ENCODE data around the gene FIS1. TPM values are rescaled to one million over a fixed set of nuclear protein-coding genes. Genes with fewer than 3 reads are reported as not detected.
A peak's percentile ranks its signal among the peaks of the same experiment; 100 is the strongest.
"Not testable (repeated sequence)": the region's sequence is repeated elsewhere in the genome, so short reads cannot be mapped to it uniquely, and the experiment has no call there.

FIS1 gene
- total RNA-seq, 1 donor from 2014 or later: 140 TPM

DNA sequence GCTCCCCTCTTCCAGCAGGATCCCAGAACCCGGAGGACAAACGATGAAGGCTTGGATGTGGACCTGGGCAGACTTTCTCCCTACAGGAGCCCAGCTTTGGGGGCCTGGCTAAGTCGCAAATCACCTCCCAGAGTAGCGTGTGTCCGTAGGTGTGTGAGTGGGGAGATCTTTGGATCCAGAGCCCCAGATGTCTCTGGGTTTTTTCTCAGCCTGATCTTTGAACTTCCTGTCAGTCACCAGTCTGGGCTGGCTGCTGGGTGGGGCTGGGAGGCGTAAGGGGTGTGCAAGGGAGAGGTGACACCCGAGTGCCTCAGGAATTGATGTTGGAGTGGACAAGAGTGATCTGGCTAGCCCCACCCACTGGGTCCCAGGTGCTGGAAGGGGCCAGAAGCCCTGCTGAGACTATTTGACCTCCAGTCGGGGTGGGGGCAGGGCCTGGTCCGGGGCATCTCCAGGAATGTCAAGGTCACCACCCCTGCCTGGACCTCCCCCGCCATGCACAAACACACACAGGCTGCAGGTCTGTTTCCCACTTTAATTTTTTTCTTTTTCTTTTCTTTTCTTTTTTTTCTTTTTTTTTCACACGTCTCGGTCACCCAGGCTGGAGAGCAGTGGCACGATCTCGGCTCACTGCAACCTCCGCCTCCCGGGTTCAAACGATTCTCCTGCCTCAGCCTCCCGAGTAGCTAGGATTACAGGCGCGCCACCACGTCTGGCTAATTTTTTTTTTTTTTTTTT lies 43.9 kb downstream of the FIS1 start, which contains the start of gene MOGAT3:
Gene MOGAT3 (minus strand): TSS at position 175 of the 738 bp plus-strand sequence. CDS start 182 bp downstream, outside the sequence.
- TF ChIP-seq CTCF (IDR thresholded peaks at IDR 0.05; ENCODE audit: insufficient read depth, low read depth, low read length): no peak
- TF ChIP-seq EZH2 (IDR thresholded peaks at IDR 0.05; ENCODE audit: insufficient read depth, low read length): no peak
- peak within 1 kb of the TSS; percentile 41 for H2AFZ ChIP-seq (ENCODE audit: low read depth, low read length)
- H3K27me3 ChIP-seq (ENCODE audit: insufficient read depth, low read length): peaks cover 24% of the 10 kb centered on the region
- peaks cover 3% of the 10 kb centered on the region for H4K20me1 ChIP-seq (ENCODE audit: insufficient read depth, low read length)
- peaks cover 2% of the 10 kb centered on the region for H3K4me1 ChIP-seq (ENCODE audit: insufficient read depth, low read length)
- no peaks in the 10 kb centered on the region for H3K4me1 Mint-ChIP-seq (ENCODE audit: low read depth, unreplicated experiment)
- no peak within 1 kb of the TSS for H3K27ac ChIP-seq (ENCODE audit: low read depth, low read length)
- no peaks in the 10 kb centered on the region for H3K79me2 ChIP-seq (ENCODE audit: insufficient read depth, low read length)
- H3K9ac ChIP-seq (ENCODE audit: low read length): no peak within 1 kb of the TSS
- FAIRE-seq: no peak
- no peaks in the 10 kb centered on the region for H3K9me3 ChIP-seq (ENCODE audit: insufficient read depth, low read depth, low read length)
- H3K27ac Mint-ChIP-seq (ENCODE audit: unreplicated experiment): no peak within 1 kb of the TSS
- peak within 1 kb of the TSS; percentile 60 for H3K4me3 Mint-ChIP-seq (ENCODE audit: unreplicated experiment)
- no peaks in the 10 kb centered on the region for H3K9me3 Mint-ChIP-seq (ENCODE audit: unreplicated experiment)
- DNase-seq (ENCODE audit: low read depth): no peak
- no peaks in the 10 kb centered on the region for H3K36me3 Mint-ChIP-seq (ENCODE audit: low read depth, unreplicated experiment)
- H3K36me3 ChIP-seq (ENCODE audit: insufficient read depth, low read length): no peaks in the 10 kb centered on the region
- H3K4me3 ChIP-seq (ENCODE audit: insufficient read depth, low read depth, low read length): no peak within 1 kb of the TSS
- peaks cover 30% of the 10 kb centered on the region for H3K27me3 Mint-ChIP-seq (ENCODE audit: low read depth, unreplicated experiment)
- H3K4me2 ChIP-seq (ENCODE audit: low read length): peak within 1 kb of the TSS; percentile 44

GRCh38 chr7:101200504-101200861 lies 44.4 kb downstream of the FIS1 start:
- peaks cover 2% of the 10 kb centered on the region for H3K4me1 ChIP-seq (ENCODE audit: insufficient read depth, low read length)
- no peaks in the 10 kb centered on the region for H3K79me2 ChIP-seq (ENCODE audit: insufficient read depth, low read length)
- H3K9ac ChIP-seq (ENCODE audit: low read length): no peak overlapping the region
- peaks cover 3% of the 10 kb centered on the region for H4K20me1 ChIP-seq (ENCODE audit: insufficient read depth, low read length)
- H3K36me3 ChIP-seq (ENCODE audit: insufficient read depth, low read length): no peaks in the 10 kb centered on the region
- no peak for DNase-seq (ENCODE audit: low read depth)
- H3K4me3 ChIP-seq (ENCODE audit: insufficient read depth, low read depth, low read length): no peak overlapping the region
- H3K4me1 Mint-ChIP-seq (ENCODE audit: low read depth, unreplicated experiment): no peaks in the 10 kb centered on the region
- H3K4me3 Mint-ChIP-seq (ENCODE audit: unreplicated experiment): no peak overlapping the region
- H3K27ac ChIP-seq (ENCODE audit: low read depth, low read length): no peak overlapping the region
- H3K4me2 ChIP-seq (ENCODE audit: low read length): no peak overlapping the region
- peaks cover 30% of the 10 kb centered on the region for H3K27me3 Mint-ChIP-seq (ENCODE audit: low read depth, unreplicated experiment)
- H2AFZ ChIP-seq (ENCODE audit: low read depth, low read length): no peak overlapping the region
- no peaks in the 10 kb centered on the region for H3K9me3 ChIP-seq (ENCODE audit: insufficient read depth, low read depth, low read length)
- no peaks in the 10 kb centered on the region for H3K36me3 Mint-ChIP-seq (ENCODE audit: low read depth, unreplicated experiment)
- H3K9me3 Mint-ChIP-seq (ENCODE audit: unreplicated experiment): no peaks in the 10 kb centered on the region
- TF ChIP-seq EZH2 (IDR thresholded peaks at IDR 0.05; ENCODE audit: insufficient read depth, low read length) (no peak), CTCF (IDR thresholded peaks at IDR 0.05; ENCODE audit: insufficient read depth, low read depth, low read length) (no peak)
- H3K27ac Mint-ChIP-seq (ENCODE audit: unreplicated experiment): no peak overlapping the region
- peaks cover 24% of the 10 kb centered on the region for H3K27me3 ChIP-seq (ENCODE audit: insufficient read depth, low read length)
- FAIRE-seq: no peak

DNA sequence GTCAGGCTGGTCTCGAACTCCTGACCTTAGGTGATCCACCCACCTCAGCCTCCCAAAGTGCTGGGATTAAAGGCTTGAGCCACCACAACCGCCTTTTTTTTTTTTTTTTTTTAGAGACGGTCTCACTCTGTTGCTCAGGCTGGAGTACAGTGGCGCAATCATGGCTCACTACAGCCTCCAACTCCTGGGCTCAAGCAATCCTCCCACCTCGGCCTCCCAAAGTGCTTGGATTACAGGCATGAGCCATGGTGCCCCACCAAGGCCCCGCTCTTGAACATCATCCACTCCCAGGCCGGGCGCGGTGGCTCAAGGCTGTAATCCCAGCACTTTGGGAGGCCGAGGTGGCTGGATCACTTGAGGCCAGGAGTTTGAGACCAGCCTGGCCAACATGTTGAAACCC lies 45.4 kb downstream of the FIS1 start:
- H3K79me2 ChIP-seq (ENCODE audit: insufficient read depth, low read length); H3K9ac ChIP-seq (ENCODE audit: low read length); H3K4me1 ChIP-seq (ENCODE audit: insufficient read depth, low read length); H3K27ac Mint-ChIP-seq (ENCODE audit: unreplicated experiment); H2AFZ ChIP-seq (ENCODE audit: low read depth, low read length); H3K4me2 ChIP-seq (ENCODE audit: low read length); H4K20me1 ChIP-seq (ENCODE audit: insufficient read depth, low read length); FAIRE-seq; H3K4me3 ChIP-seq (ENCODE audit: insufficient read depth, low read depth, low read length); H3K36me3 Mint-ChIP-seq (ENCODE audit: low read depth, unreplicated experiment); H3K4me3 Mint-ChIP-seq (ENCODE audit: unreplicated experiment); H3K9me3 Mint-ChIP-seq (ENCODE audit: unreplicated experiment); DNase-seq (ENCODE audit: low read depth); H3K4me1 Mint-ChIP-seq (ENCODE audit: low read depth, unreplicated experiment); H3K9me3 ChIP-seq (ENCODE audit: insufficient read depth, low read depth, low read length); H3K27ac ChIP-seq (ENCODE audit: low read depth, low read length); H3K36me3 ChIP-seq (ENCODE audit: insufficient read depth, low read length): not testable (repeated sequence)
- peaks cover 34% of the 10 kb centered on the region for H3K27me3 Mint-ChIP-seq (ENCODE audit: low read depth, unreplicated experiment)
- peaks cover 24% of the 10 kb centered on the region for H3K27me3 ChIP-seq (ENCODE audit: insufficient read depth, low read length)

Measured in astrocyte (in vitro differentiated cells and primary cell).